ENCODE measurements around the gene CES3.

Gene CES3

GRCh38 chr16:66961065-66961744, at the start of gene CES3:
Gene CES3 (plus strand): TSS chr16:66961266. CDS start chr16:66961308, 42 bp downstream.
- peak; percentile 74 for DNase-seq (ENCODE audit: low spot score)

GRCh38 chr16:66911801-66912200, 49.3 kb upstream of the CES3 start:
- DNase-seq (ENCODE audit: low spot score), result no peak

- no peak for DNase-seq (ENCODE audit: low spot score)
Measured at GRCh38 chr16:66913081-66913480, 48.0 kb upstream of the CES3 start.

GRCh38 chr16:66913711-66914110, 47.4 kb upstream of the CES3 start:
- no peak for DNase-seq (ENCODE audit: low spot score)

GRCh38 chr16:66914541-66914940, 46.5 kb upstream of the CES3 start:
- no peak for DNase-seq (ENCODE audit: low spot score)

GRCh38 chr16:66915041-66915440, 46.0 kb upstream of the CES3 start:
- DNase-seq (ENCODE audit: low spot score), result no peak

- no peak for DNase-seq (ENCODE audit: low spot score)
Measured at GRCh38 chr16:66916518-66916917, 44.5 kb upstream of the CES3 start.

GRCh38 chr16:66917741-66918140, 43.3 kb upstream of the CES3 start:
- no peak for DNase-seq (ENCODE audit: low spot score)

GRCh38 chr16:66918355-66918754, 42.7 kb upstream of the CES3 start:
- no peak for DNase-seq (ENCODE audit: low spot score)

GRCh38 chr16:66918803-66919568, 42.1 kb upstream of the CES3 start, which contains the start of gene CDH16:
Gene CDH16 (minus strand): TSS chr16:66918885. CDS start chr16:66918065, 820 bp downstream.
- DNase-seq (ENCODE audit: low spot score), result no peak

- no peak for DNase-seq (ENCODE audit: low spot score)
Measured at GRCh38 chr16:66919569-66920298, 41.3 kb upstream of the CES3 start.

- no peak for DNase-seq (ENCODE audit: low spot score)
Measured at GRCh38 chr16:66920299-66920590, 40.8 kb upstream of the CES3 start.

GRCh38 chr16:66920924-66921680, 40.0 kb upstream of the CES3 start:
- no peak for DNase-seq (ENCODE audit: low spot score)

- no peak for DNase-seq (ENCODE audit: low spot score)
Measured at GRCh38 chr16:66921729-66922450, 39.2 kb upstream of the CES3 start.

GRCh38 chr16:66923247-66923731, 37.8 kb upstream of the CES3 start:
- DNase-seq (ENCODE audit: low spot score), result no peak

- no peak for DNase-seq (ENCODE audit: low spot score)
Measured at GRCh38 chr16:66923866-66924265, 37.2 kb upstream of the CES3 start.

GRCh38 chr16:66924527-66925321, 36.3 kb upstream of the CES3 start:
- peak; percentile 57 for DNase-seq (ENCODE audit: low spot score)

GRCh38 chr16:66925322-66925840, 35.7 kb upstream of the CES3 start, which contains the start of gene RRAD:
Gene RRAD (minus strand): TSS chr16:66925535. CDS start chr16:66925179, 356 bp downstream.
- DNase-seq (ENCODE audit: low spot score), result no peak

GRCh38 chr16:66926171-66926947, 34.7 kb upstream of the CES3 start:
- no peak for DNase-seq (ENCODE audit: low spot score)
